Naive thymus-derived CD4-positive, alpha-beta T cell (primary cell): ENCODE measurements around the gene LRMDA. TPM values are rescaled to one million over a fixed set of nuclear protein-coding genes. Genes with fewer than 3 reads are reported as not detected.

Source experiments
- ATAC-seq: fragments of 150-1000 bp; cut with Tn5 transposase; 2 replicates; pipeline ENCODE4 v1.10.0; 2021; ENCODE audit warnings: mild to moderate bottlenecking, moderate library complexity
- CTCF ChIA-PET: fragments of 350-600 bp; sonication (Branson Sonifier 250); formaldehyde crosslinking; loops from one replicate; lab custom pipeline; 2021; ENCODE audit warnings: antibody characterized with exemption; lab: Charles Lee
- POLR2A ChIA-PET: fragments of 350-600 bp; sonication (Branson Sonifier 250); formaldehyde crosslinking; loops from one replicate; lab custom pipeline; 2021; ENCODE audit warnings: antibody characterized with exemption, inconsistent platforms; lab: Charles Lee
- DNase-seq, 9 donors: peaks; one replicate each; pipeline versions ENCODE4 v3.0.0 to v3.0.0-alpha.2; 2020 to 2022; ENCODE audit warnings: mixed read lengths in 1 of 9
- H3K27ac ChIP-seq: one replicate; pipeline ENCODE4 v1.7.0; 2013; ENCODE audit warnings: mild to moderate bottlenecking, low read depth, low read length, moderate library complexity
- H3K27me3 ChIP-seq, 2 donors: one replicate each; pipeline ENCODE4 v1.7.0; 2013; ENCODE audit warnings: low read length in 2 of 2, mild to moderate bottlenecking in 2 of 2, moderate library complexity in 2 of 2; ENCODE audit not compliant: control insufficient read depth in 2 of 2, insufficient read depth in 2 of 2
- H3K36me3 ChIP-seq, 3 experiments: 1 replicate in 2 of 3; 2 replicates in 1 of 3; pipeline ENCODE4 v1.7.0; 2013; ENCODE audit warnings: low read length in 3 of 3, mild to moderate bottlenecking in 3 of 3, moderate library complexity in 1 of 3; ENCODE audit not compliant: insufficient read depth in 3 of 3, control insufficient read depth in 2 of 3
- H3K4me1 ChIP-seq, 2 donors: one replicate each; pipeline ENCODE4 v1.7.0; 2013; ENCODE audit warnings: low read length in 2 of 2, mild to moderate bottlenecking in 2 of 2, moderate library complexity in 1 of 2; ENCODE audit not compliant: control insufficient read depth in 2 of 2, insufficient read depth in 2 of 2
- H3K4me3 ChIP-seq: 2 replicates; pipeline ENCODE4 v1.7.0; 2013; ENCODE audit warnings: mild to moderate bottlenecking, low read length
- H3K9me3 ChIP-seq, 3 experiments: 1 replicate in 2 of 3; 2 replicates in 1 of 3; pipeline ENCODE4 v1.7.0; 2013; ENCODE audit warnings: low read length in 3 of 3; ENCODE audit not compliant: control insufficient read depth in 2 of 3
- H3K27ac Mint-ChIP-seq, 9 donors: one replicate each; pipeline ENCODE4 v1.8.0; 2020 to 2022; ENCODE audit warnings: mixed read lengths in 9 of 9, mild to moderate bottlenecking in 8 of 9, moderate library complexity in 5 of 9, inconsistent platforms in 2 of 9
- H3K27me3 Mint-ChIP-seq, 5 donors: one replicate each; pipeline ENCODE4 v1.8.0; 2021 to 2022; ENCODE audit warnings: mixed read lengths in 5 of 5, mild to moderate bottlenecking in 1 of 5
- H3K36me3 Mint-ChIP-seq, 5 donors: one replicate each; pipeline ENCODE4 v1.8.0; 2020 to 2022; ENCODE audit warnings: mixed read lengths in 5 of 5, mild to moderate bottlenecking in 3 of 5, inconsistent platforms in 1 of 5
- H3K4me1 Mint-ChIP-seq, 7 donors: one replicate each; pipeline ENCODE4 v1.8.0; 2020 to 2022; ENCODE audit warnings: mixed read lengths in 7 of 7, mild to moderate bottlenecking in 3 of 7, inconsistent platforms in 1 of 7
- H3K4me3 Mint-ChIP-seq, 10 donors: one replicate each; pipeline ENCODE4 v1.8.0; 2020 to 2022; ENCODE audit warnings: mild to moderate bottlenecking in 10 of 10, mixed read lengths in 10 of 10, moderate library complexity in 6 of 10, inconsistent platforms in 2 of 10
- H3K9me3 Mint-ChIP-seq, 11 donors: one replicate each; pipeline ENCODE4 v1.8.0; 2020 to 2022; ENCODE audit warnings: mixed read lengths in 11 of 11, mild to moderate bottlenecking in 4 of 11, inconsistent platforms in 1 of 11, moderate library complexity in 1 of 11
- intact Hi-C, 2 donors: fragments of 100-400 bp; cut with micrococcal nuclease; formaldehyde crosslinking; loops; one replicate each; pipeline ENCODE4 v1.15.1; 2023
- polyA plus RNA-seq, 2 donors: library from polyadenylated mRNA; unstranded; fragments of 300-500 nt; fragmentation: Illumina TruSeq; gene quantifications; one replicate each; pipeline ENCODE4 v1.2.3, GENCODE V29; 2021
- total RNA-seq, 6 experiments: library from RNA in 5 of 6; stranded (reverse) in 5 of 6; gene quantifications; 1 replicate in 5 of 6; 2 replicates in 1 of 6; pipeline ENCODE4 v1.2.3 and lab custom pipeline; 2021 to 2026

The LRMDA gene
- total and polyA plus RNA-seq, 7 experiments from 2014 or later = 0.57 to 14.9 (median 3.0) TPM; not detected in 4

DNA sequence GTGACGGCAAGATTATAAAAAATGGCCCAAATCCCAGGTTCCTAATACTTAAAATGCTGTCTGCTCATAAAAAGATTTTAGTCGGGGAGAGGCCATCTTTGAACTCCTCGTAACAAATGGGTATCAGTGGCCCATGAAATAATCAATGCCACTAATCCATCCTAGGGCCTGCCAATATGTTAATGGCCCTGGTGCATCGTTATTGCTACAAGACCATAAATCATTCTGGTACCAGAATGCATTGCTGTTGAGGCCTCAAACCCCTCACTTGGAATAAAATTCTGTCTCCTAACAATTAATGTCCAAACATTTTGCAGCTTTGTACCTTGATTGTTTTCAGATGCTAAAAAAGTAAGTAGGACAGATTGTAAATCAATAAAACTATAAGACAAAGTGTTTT, 290.6 kb downstream of the LRMDA start:
- H3K4me3 Mint-ChIP-seq = no peak overlapping the region
- Histone ChIP-seq H3K36me3 (no peaks in the 10 kb centered on the region), H3K4me1 (no peaks in the 10 kb centered on the region), H3K9me3 (no peaks in the 10 kb centered on the region), H3K27ac (no peak overlapping the region), H3K4me3 (no peak overlapping the region), H3K27me3 (no peaks in the 10 kb centered on the region)
- peaks cover 0 to 6% (median 4%) of the 10 kb centered on the region in 5 donors for H3K27me3 Mint-ChIP-seq
- no peaks in the 10 kb centered on the region for H3K36me3 Mint-ChIP-seq
- H3K4me1 Mint-ChIP-seq = no peaks in the 10 kb centered on the region
- ChIA-PET CTCF (no interaction called here), POLR2A (no interaction called here)
- DNase-seq = no peak
- peaks cover 0 to 6% (median 0%) of the 10 kb centered on the region in 11 donors for H3K9me3 Mint-ChIP-seq
- intact Hi-C loops = no loop called here
- ATAC-seq = no peak
- no peak overlapping the region for H3K27ac Mint-ChIP-seq

DNA sequence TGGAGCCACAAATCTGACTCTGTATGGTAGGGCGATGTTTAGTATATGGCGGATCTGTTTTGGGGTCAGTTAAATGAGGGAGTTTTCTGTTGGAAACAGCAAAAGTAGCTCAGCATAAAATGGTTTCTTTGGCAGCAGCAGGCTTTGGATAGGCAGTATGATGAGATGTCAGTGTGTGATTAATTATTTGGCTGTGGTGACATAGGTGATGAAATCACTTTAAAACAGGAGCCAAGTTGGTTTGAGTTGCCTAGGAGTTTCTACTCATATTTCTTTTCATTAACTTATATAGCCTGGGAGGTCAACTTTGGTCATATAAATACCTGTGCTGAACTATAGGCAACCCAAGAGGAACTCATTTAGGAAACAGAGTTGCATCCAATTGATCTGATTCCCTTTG, 291.2 kb downstream of the LRMDA start:
- peaks cover 0 to 8% (median 4%) of the 10 kb centered on the region in 5 donors for H3K27me3 Mint-ChIP-seq
- intact Hi-C loops = no loop called here

DNA sequence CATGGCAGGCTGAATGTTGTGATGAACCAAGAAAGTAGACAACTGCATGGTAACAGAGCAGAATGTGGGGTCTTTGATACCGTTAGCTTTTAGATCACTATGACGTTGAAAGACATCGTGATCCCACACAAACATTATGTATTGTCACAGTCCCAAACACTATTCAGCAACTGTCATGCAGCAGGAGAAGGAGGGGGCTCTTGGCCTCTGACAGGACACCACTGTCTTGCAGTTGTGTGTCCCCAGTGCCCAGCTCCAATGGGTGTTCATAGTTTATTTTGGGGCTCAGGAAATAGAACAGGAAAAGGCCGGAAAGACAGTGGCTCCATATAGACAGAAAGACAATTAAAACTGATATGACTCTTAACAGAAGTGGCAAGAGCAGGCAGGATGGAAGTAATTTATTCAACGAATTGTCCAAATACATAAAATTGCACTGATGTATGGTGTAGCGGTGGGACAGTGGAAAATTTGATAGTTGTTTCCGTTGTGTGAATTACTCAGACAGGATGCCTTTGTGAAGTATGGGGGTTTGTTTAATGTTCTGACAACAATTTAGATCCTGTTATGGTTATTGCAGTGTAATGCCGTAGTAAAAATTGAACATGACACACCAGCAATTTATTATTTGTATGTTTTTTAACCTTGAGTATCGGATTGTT, 292.0 kb downstream of the LRMDA start:
- H3K4me3 ChIP-seq = no peak overlapping the region

More for the DNA sequence above, 291.2 kb downstream of the LRMDA start:
- no peak overlapping the region for H3K27ac ChIP-seq
- no peaks in the 10 kb centered on the region for H3K4me1 ChIP-seq
- Mint-ChIP-seq H3K4me1 (no peaks in the 10 kb centered on the region), H3K9me3 (peaks cover 0 to 6% (median 0%) of the 10 kb centered on the region in 11 donors), H3K4me3 (no peak overlapping the region), H3K36me3 (no peaks in the 10 kb centered on the region), H3K27ac (no peak overlapping the region)
- ChIA-PET POLR2A (no interaction called here), CTCF (no interaction called here)
- no peaks in the 10 kb centered on the region for H3K9me3 ChIP-seq
- H3K27me3 ChIP-seq = no peaks in the 10 kb centered on the region
- H3K4me3 ChIP-seq = no peak overlapping the region
- H3K36me3 ChIP-seq = no peaks in the 10 kb centered on the region
- no peak for ATAC-seq
- DNase-seq = no peak

DNA sequence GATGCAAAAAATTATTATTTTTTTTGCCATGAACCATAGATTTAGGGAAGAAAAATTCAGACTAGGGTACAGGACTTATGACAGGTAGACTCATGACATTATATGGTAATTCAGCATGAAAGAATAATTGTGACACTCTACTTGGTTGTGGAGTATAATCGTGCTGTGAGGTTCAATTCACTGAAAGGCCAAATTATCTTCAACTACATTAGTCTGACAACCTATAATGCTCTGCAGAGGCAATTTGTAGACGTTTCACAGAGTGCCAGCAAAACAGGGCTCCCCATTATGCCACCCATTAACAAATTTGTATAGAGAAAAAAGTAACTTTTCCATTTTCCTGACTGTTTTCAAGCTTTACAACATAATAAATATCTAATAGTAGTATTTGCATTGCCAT, 292.6 kb downstream of the LRMDA start:
- H3K36me3 ChIP-seq = no peaks in the 10 kb centered on the region
- ChIA-PET CTCF (no interaction called here), POLR2A (no interaction called here)
- intact Hi-C loops = no loop called here
- ATAC-seq = no peak
- no peak for DNase-seq
- no peaks in the 10 kb centered on the region for H3K9me3 ChIP-seq
- no peaks in the 10 kb centered on the region for H3K4me1 ChIP-seq
- no peak overlapping the region for H3K27ac ChIP-seq
- Mint-ChIP-seq H3K9me3 (peaks cover 0 to 6% (median 0%) of the 10 kb centered on the region in 11 donors), H3K27ac (no peak overlapping the region), H3K36me3 (no peaks in the 10 kb centered on the region), H3K4me3 (no peak overlapping the region), H3K27me3 (peaks cover 0 to 9% (median 4%) of the 10 kb centered on the region in 5 donors), H3K4me1 (no peaks in the 10 kb centered on the region)
- H3K4me3 ChIP-seq = no peak overlapping the region
- H3K27me3 ChIP-seq = no peaks in the 10 kb centered on the region

More for the DNA sequence above, 292.0 kb downstream of the LRMDA start:
- DNase-seq (no peak), ATAC-seq (no peak)
- ChIA-PET POLR2A (no interaction called here), CTCF (no interaction called here)
- Mint-ChIP-seq H3K27me3 (peaks cover 0 to 8% (median 4%) of the 10 kb centered on the region in 5 donors), H3K36me3 (no peaks in the 10 kb centered on the region), H3K4me3 (no peak overlapping the region), H3K9me3 (peaks cover 0 to 6% (median 0%) of the 10 kb centered on the region in 11 donors), H3K27ac (no peak overlapping the region), H3K4me1 (no peaks in the 10 kb centered on the region)
- Histone ChIP-seq H3K9me3 (no peaks in the 10 kb centered on the region), H3K27me3 (no peaks in the 10 kb centered on the region), H3K36me3 (no peaks in the 10 kb centered on the region), H3K4me1 (no peaks in the 10 kb centered on the region), H3K27ac (no peak overlapping the region)
- intact Hi-C loops = no loop called here

DNA sequence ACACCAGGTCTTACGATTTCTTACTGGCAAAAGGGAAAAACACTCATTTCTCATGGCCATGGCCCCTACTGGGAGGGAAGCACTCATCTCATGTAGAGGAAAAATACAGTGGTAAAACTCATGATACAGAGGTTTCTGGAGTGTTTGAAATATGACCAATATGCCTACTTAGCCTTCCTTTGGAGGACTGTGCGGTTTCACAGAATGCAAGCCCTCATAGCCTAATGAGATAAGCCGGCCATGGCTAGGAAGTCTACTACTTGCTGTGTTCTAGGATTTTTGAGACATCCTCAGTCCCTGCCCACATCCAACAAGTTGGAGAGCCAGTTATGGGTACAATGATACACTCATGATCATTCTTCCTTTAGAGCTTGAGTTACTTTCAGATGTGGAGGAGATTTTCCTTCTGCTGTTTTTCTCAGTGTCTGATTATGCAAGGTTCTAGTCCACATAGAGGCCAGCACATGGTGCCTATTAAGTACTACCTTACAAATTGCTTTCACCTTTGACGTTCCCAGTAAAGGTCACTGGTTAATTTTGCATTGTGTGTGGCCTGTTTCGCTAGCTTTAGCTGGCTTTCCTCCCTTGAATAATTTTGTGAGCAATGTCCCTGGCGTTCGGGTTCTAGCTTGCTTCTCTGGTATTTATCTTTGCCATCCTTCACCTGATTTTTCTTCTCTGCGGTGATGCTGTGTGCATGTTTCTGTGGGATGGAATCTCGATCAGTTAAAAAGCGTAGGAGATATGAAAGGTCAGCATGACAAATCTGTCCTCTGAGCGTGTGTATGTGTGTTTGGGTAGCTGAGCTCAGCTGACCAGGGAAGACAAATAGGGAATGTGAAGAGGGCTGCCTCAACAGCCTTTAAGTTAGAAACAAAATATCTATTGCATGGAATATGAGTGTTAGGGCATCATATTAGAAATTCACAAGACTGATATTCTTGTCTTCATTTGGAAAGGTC, 295.4 kb downstream of the LRMDA start:
- DNase-seq = no peak
- Histone ChIP-seq H3K4me3 (no peak overlapping the region), H3K9me3 (no peaks in the 10 kb centered on the region), H3K4me1 (no peaks in the 10 kb centered on the region), H3K36me3 (no peaks in the 10 kb centered on the region), H3K27me3 (no peaks in the 10 kb centered on the region), H3K27ac (no peak overlapping the region)
- peaks cover 0 to 13% (median 8%) of the 10 kb centered on the region in 5 donors for H3K27me3 Mint-ChIP-seq
- ChIA-PET CTCF (no interaction called here), POLR2A (no interaction called here)
- no peak overlapping the region for H3K4me3 Mint-ChIP-seq
- no peaks in the 10 kb centered on the region for H3K36me3 Mint-ChIP-seq
- H3K4me1 Mint-ChIP-seq = no peaks in the 10 kb centered on the region
- no peak for ATAC-seq
- intact Hi-C loops = no loop called here
- H3K9me3 Mint-ChIP-seq = peaks cover 0 to 6% (median 0%) of the 10 kb centered on the region in 11 donors
- H3K27ac Mint-ChIP-seq = no peak overlapping the region

DNA sequence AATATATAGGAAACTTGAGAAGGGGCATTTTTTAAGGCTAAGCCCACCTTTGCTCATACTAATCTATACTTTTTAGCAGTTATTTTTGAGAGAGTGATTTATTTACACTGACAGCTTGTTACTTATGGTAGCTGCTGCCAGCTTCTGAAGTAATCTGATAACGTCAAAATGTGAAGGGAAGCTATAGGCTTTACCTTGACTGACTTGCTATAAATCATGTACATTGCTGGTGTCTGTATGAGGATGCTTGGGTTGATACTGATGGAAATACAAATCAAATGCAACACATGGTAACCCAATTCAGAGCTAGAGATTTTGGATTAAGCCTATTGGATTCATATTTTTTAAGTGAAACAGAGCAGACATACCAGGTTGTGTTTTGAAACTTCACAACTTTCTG, 299.4 kb downstream of the LRMDA start:
- no peak for DNase-seq
- H3K27me3 ChIP-seq = no peaks in the 10 kb centered on the region
- intact Hi-C loops = no loop called here
- Mint-ChIP-seq H3K4me1 (peaks cover 0 to 1% (median 0%) of the 10 kb centered on the region in 7 donors), H3K9me3 (no peaks in the 10 kb centered on the region), H3K4me3 (no peak overlapping the region), H3K27ac (no peak overlapping the region), H3K36me3 (no peaks in the 10 kb centered on the region), H3K27me3 (peaks cover 0 to 21% (median 5%) of the 10 kb centered on the region in 5 donors)
- no peaks in the 10 kb centered on the region for H3K4me1 ChIP-seq
- no peaks in the 10 kb centered on the region for H3K9me3 ChIP-seq
- H3K4me3 ChIP-seq = no peak overlapping the region
- no peak overlapping the region for H3K27ac ChIP-seq
- no peak for ATAC-seq
- POLR2A ChIA-PET = no interaction called here
- no peaks in the 10 kb centered on the region for H3K36me3 ChIP-seq
- CTCF ChIA-PET = no interaction called here
